Measurements from ENCODE around the gene MKKS.

MKKS gene

GRCh38 chr20:10474606-10475184, 40.7 kb upstream of the MKKS start:
- no peak for DNase-seq (ENCODE audit: low read depth)
- no peak overlapping the region for H3K4me3 ChIP-seq (ENCODE audit: low read length)
- TF ChIP-seq CTCF (conservative IDR thresholded peaks at IDR 0.05; ENCODE audit: low read depth, low read length), result no peak

- no peak for DNase-seq (ENCODE audit: low read depth)
- H3K4me3 ChIP-seq (ENCODE audit: low read length), result no peak overlapping the region
- no peak for TF ChIP-seq CTCF (conservative IDR thresholded peaks at IDR 0.05; ENCODE audit: low read depth, low read length)
These were observed 38.8 kb upstream of the MKKS start for GRCh38 chr20:10472871-10473270.

- H3K4me3 ChIP-seq (ENCODE audit: low read length), result no peak overlapping the region
- no peak for DNase-seq (ENCODE audit: low read depth)
- no peak for TF ChIP-seq CTCF (conservative IDR thresholded peaks at IDR 0.05; ENCODE audit: low read depth, low read length)
These were observed 36.3 kb upstream of the MKKS start for GRCh38 chr20:10470276-10470675.

GRCh38 chr20:10469599-10469998, 35.6 kb upstream of the MKKS start:
- TF ChIP-seq CTCF (conservative IDR thresholded peaks at IDR 0.05; ENCODE audit: low read depth, low read length), result peak; percentile 49
- no peak for DNase-seq (ENCODE audit: low read depth)
- H3K4me3 ChIP-seq (ENCODE audit: low read length), result no peak overlapping the region

- no peak overlapping the region for H3K4me3 ChIP-seq (ENCODE audit: low read length)
- TF ChIP-seq CTCF (conservative IDR thresholded peaks at IDR 0.05; ENCODE audit: low read depth, low read length), result no peak
- DNase-seq (ENCODE audit: low read depth), result no peak
These were observed 35.0 kb upstream of the MKKS start for GRCh38 chr20:10469056-10469455.

GRCh38 chr20:10468340-10468845, 34.4 kb upstream of the MKKS start:
- TF ChIP-seq CTCF (conservative IDR thresholded peaks at IDR 0.05; ENCODE audit: low read depth, low read length), result no peak
- no peak overlapping the region for H3K4me3 ChIP-seq (ENCODE audit: low read length)
- no peak for DNase-seq (ENCODE audit: low read depth)

- no peak for DNase-seq (ENCODE audit: low read depth)
- H3K4me3 ChIP-seq (ENCODE audit: low read length), result no peak overlapping the region
- no peak for TF ChIP-seq CTCF (conservative IDR thresholded peaks at IDR 0.05; ENCODE audit: low read depth, low read length)
These were observed 33.8 kb upstream of the MKKS start for GRCh38 chr20:10467681-10468339.

All from retinal pigment epithelial cell (primary cell).